ENCODE data around the gene NAT14. TPM values are rescaled to one million over a fixed set of nuclear protein-coding genes. Genes with fewer than 3 reads are reported as not detected.

NAT14 gene
- total RNA-seq, 1 experiment from 2014 or later, result 49.6 TPM

GRCh38 chr19:55462722-55463121, 22.3 kb upstream of the NAT14 start:
- Mint-ChIP-seq H3K4me1 (ENCODE audit: low read depth, unreplicated experiment) (peaks cover 42% of the 10 kb centered on the region), H3K9me3 (ENCODE audit: low read depth, unreplicated experiment) (no peaks in the 10 kb centered on the region), H3K4me3 (ENCODE audit: low read depth, unreplicated experiment) (peak overlapping the region; percentile 84), H3K36me3 (ENCODE audit: insufficient read depth, unreplicated experiment) (peaks cover 25% of the 10 kb centered on the region), H3K27ac (ENCODE audit: unreplicated experiment) (peak overlapping the region; percentile 90), H3K27me3 (ENCODE audit: unreplicated experiment) (peaks cover 67% of the 10 kb centered on the region)
- DNase-seq, result no peak
- TF ChIP-seq CTCF (IDR thresholded peaks at IDR 0.05; ENCODE audit: unreplicated experiment), result no peak
- CTCF ChIA-PET, result no interaction called here
- intact Hi-C loops (cut with micrococcal nuclease; ENCODE audit: unreplicated experiment), result no loop called here
- no TSS peak for BruUV-seq (replicated peaks)

GRCh38 chr19:55463583-55464031, 21.4 kb upstream of the NAT14 start:
- BruUV-seq (replicated peaks), result no TSS peak
- no peak overlapping the region for H3K4me3 Mint-ChIP-seq (ENCODE audit: low read depth, unreplicated experiment)
- no peaks in the 10 kb centered on the region for H3K9me3 Mint-ChIP-seq (ENCODE audit: low read depth, unreplicated experiment)
- DNase-seq, result no peak
- H3K27ac Mint-ChIP-seq (ENCODE audit: unreplicated experiment), result no peak overlapping the region
- H3K4me1 Mint-ChIP-seq (ENCODE audit: low read depth, unreplicated experiment), result peaks cover 48% of the 10 kb centered on the region
- H3K36me3 Mint-ChIP-seq (ENCODE audit: insufficient read depth, unreplicated experiment), result peaks cover 30% of the 10 kb centered on the region
- intact Hi-C loops (cut with micrococcal nuclease; ENCODE audit: unreplicated experiment), result no loop called here
- peaks cover 69% of the 10 kb centered on the region for H3K27me3 Mint-ChIP-seq (ENCODE audit: unreplicated experiment)
- no peak for TF ChIP-seq CTCF (IDR thresholded peaks at IDR 0.05; ENCODE audit: unreplicated experiment)
- CTCF ChIA-PET, result no interaction called here

- DNase-seq, result no peak
- intact Hi-C loops (cut with micrococcal nuclease; ENCODE audit: unreplicated experiment), result no loop called here
- CTCF ChIA-PET, result no interaction called here
- TF ChIP-seq CTCF (IDR thresholded peaks at IDR 0.05; ENCODE audit: unreplicated experiment), result no peak
- Mint-ChIP-seq H3K36me3 (ENCODE audit: insufficient read depth, unreplicated experiment) (peaks cover 30% of the 10 kb centered on the region), H3K4me1 (ENCODE audit: low read depth, unreplicated experiment) (peaks cover 48% of the 10 kb centered on the region), H3K4me3 (ENCODE audit: low read depth, unreplicated experiment) (no peak overlapping the region), H3K9me3 (ENCODE audit: low read depth, unreplicated experiment) (no peaks in the 10 kb centered on the region), H3K27me3 (ENCODE audit: unreplicated experiment) (peaks cover 69% of the 10 kb centered on the region), H3K27ac (ENCODE audit: unreplicated experiment) (no peak overlapping the region)
- BruUV-seq (replicated peaks), result no TSS peak
Observed at GRCh38 chr19:55464039-55464661, 20.8 kb upstream of the NAT14 start.

GRCh38 chr19:55464662-55465054, 20.3 kb upstream of the NAT14 start, which contains the start of gene C19orf85:
C19orf85 (minus strand) TSS chr19:55464751; CDS start chr19:55464554, 197 bp downstream.
- peaks cover 69% of the 10 kb centered on the region for H3K27me3 Mint-ChIP-seq (ENCODE audit: unreplicated experiment)
- no peak within 1 kb of the TSS for H3K4me3 Mint-ChIP-seq (ENCODE audit: low read depth, unreplicated experiment)
- intact Hi-C loops (cut with micrococcal nuclease; ENCODE audit: unreplicated experiment), result loop anchor here (5.0 kb wide), 1 partner anchor 168 kb away; no protein-coding TSS in a partner anchor
- H3K36me3 Mint-ChIP-seq (ENCODE audit: insufficient read depth, unreplicated experiment), result peaks cover 30% of the 10 kb centered on the region
- DNase-seq, result no peak
- H3K4me1 Mint-ChIP-seq (ENCODE audit: low read depth, unreplicated experiment), result peaks cover 48% of the 10 kb centered on the region
- CTCF ChIA-PET, result no interaction called here
- no peaks in the 10 kb centered on the region for H3K9me3 Mint-ChIP-seq (ENCODE audit: low read depth, unreplicated experiment)
- no peak within 1 kb of the TSS for H3K27ac Mint-ChIP-seq (ENCODE audit: unreplicated experiment)
- BruUV-seq (replicated peaks), result no TSS peak
- TF ChIP-seq CTCF (IDR thresholded peaks at IDR 0.05; ENCODE audit: unreplicated experiment), result no peak

Data from Calu3 (cell line).